Endothelial cell of umbilical vein (primary cell): ENCODE results near the gene ZNF253.

Experiments used
- MYC ChIP-seq: IDR thresholded peaks from one replicate; pipeline ENCODE4 v1.6.1; 2011; ENCODE audit warnings: mild to moderate bottlenecking, low read depth, low read length
- POLR2A ChIP-seq: IDR thresholded peaks from 2 replicates; pipeline ENCODE4 v1.6.1; 2012; ENCODE audit warnings: low read depth, mild to moderate bottlenecking, control low read depth, low read length
- POLR2AphosphoS5 ChIP-seq: IDR thresholded peaks from 2 replicates; pipeline ENCODE4 v1.6.1; 2012; ENCODE audit warnings: low read depth, mild to moderate bottlenecking, control low read depth, low read length, moderate library complexity; ENCODE audit not compliant: insufficient read depth
- TF ChIP-seq, protein P1 (sequence below), 2 donors: IDR thresholded peaks; 1 replicate in 1 of 2; 2 replicates in 1 of 2; pipeline ENCODE4 v1.5.1; 2011; ENCODE audit warnings: low read length in 2 of 2, mild to moderate bottlenecking in 2 of 2, moderate library complexity in 2 of 2, control low read depth in 1 of 2, inconsistent platforms in 1 of 2, low read depth in 1 of 2; ENCODE audit not compliant: insufficient read depth in 1 of 2; ENCODE audit errors: extremely low read depth in 1 of 2
- TF ChIP-seq, protein P2 (sequence below): IDR thresholded peaks from 2 replicates; pipeline ENCODE4 v1.6.1; 2011; ENCODE audit not compliant: insufficient read depth, insufficient read length

DNA sequence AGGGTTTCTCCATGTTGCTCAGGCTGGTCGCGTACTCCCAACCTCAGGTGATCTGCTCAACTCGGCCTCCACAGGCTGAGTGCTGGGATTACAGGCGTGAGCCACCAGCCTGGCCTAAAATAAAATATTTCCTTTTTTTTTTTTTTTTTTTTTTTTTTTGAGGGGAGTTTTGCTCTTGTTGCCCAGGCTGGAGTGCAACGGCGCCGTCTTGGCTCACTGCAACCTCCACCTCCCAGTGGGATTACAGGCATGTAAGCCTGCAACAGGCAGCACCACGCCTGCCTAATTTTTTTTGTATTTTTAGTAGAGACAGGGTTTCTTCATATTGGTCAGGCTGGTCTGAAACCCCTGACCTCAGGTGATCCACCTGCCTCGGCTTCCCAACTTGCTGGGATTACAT, 49.0 kb upstream of the ZNF253 start:
- TF ChIP-seq, protein P1, sequence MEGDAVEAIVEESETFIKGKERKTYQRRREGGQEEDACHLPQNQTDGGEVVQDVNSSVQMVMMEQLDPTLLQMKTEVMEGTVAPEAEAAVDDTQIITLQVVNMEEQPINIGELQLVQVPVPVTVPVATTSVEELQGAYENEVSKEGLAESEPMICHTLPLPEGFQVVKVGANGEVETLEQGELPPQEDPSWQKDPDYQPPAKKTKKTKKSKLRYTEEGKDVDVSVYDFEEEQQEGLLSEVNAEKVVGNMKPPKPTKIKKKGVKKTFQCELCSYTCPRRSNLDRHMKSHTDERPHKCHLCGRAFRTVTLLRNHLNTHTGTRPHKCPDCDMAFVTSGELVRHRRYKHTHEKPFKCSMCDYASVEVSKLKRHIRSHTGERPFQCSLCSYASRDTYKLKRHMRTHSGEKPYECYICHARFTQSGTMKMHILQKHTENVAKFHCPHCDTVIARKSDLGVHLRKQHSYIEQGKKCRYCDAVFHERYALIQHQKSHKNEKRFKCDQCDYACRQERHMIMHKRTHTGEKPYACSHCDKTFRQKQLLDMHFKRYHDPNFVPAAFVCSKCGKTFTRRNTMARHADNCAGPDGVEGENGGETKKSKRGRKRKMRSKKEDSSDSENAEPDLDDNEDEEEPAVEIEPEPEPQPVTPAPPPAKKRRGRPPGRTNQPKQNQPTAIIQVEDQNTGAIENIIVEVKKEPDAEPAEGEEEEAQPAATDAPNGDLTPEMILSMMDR (IDR thresholded peaks at IDR 0.05; ENCODE audit: extremely low read depth in 1 of 2, insufficient read depth in 1 of 2, low read depth in 1 of 2, low read length in 2 of 2) = no peak
- TF ChIP-seq POLR2A = no peak
- no peak for TF ChIP-seq POLR2AphosphoS5
- TF ChIP-seq, protein P2, sequence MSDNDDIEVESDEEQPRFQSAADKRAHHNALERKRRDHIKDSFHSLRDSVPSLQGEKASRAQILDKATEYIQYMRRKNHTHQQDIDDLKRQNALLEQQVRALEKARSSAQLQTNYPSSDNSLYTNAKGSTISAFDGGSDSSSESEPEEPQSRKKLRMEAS = no peak
- no peak for TF ChIP-seq MYC
